ENCODE data around the gene SPATA32.
A peak's percentile ranks its signal among the peaks of the same experiment; 100 is the strongest.

Gene SPATA32

DNA sequence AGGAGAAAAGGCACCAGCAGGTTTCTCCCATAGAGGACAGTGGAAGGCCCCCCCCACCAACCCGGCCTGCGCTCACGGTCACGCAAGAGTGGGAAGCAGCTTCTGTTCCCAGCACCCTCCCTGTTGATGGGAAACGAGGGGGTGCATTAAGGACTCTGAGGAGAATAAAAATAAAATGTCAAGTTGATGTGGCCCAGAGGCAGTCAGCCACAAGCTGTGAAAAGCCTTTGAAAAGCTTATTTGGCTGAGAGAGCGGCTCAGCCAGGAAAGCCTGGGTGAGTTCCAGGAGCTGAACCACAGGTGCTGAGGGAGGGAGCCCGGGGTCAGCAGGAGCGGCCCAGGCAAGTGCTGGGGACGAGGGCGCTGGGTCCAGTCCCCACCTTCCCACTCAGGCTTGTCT lies 26.9 kb upstream of the SPATA32 start:
- H3K36me3 Mint-ChIP-seq, result peaks cover 73 to 78% of the 10 kb centered on the region in 2 donors
- H3K27ac Mint-ChIP-seq, result peak overlapping the region; percentile 84
- ATAC-seq (replicated peaks), result no peak
- H3K4me1 Mint-ChIP-seq, result peaks cover 50 to 81% of the 10 kb centered on the region in 2 donors
- no peaks in the 10 kb centered on the region for H3K9me3 Mint-ChIP-seq
- DNase-seq, result no peak
- peak overlapping the region in 1 of 2 donors; percentile 7 for H3K4me3 Mint-ChIP-seq
- H3K27me3 Mint-ChIP-seq, result no peaks in the 10 kb centered on the region

DNA sequence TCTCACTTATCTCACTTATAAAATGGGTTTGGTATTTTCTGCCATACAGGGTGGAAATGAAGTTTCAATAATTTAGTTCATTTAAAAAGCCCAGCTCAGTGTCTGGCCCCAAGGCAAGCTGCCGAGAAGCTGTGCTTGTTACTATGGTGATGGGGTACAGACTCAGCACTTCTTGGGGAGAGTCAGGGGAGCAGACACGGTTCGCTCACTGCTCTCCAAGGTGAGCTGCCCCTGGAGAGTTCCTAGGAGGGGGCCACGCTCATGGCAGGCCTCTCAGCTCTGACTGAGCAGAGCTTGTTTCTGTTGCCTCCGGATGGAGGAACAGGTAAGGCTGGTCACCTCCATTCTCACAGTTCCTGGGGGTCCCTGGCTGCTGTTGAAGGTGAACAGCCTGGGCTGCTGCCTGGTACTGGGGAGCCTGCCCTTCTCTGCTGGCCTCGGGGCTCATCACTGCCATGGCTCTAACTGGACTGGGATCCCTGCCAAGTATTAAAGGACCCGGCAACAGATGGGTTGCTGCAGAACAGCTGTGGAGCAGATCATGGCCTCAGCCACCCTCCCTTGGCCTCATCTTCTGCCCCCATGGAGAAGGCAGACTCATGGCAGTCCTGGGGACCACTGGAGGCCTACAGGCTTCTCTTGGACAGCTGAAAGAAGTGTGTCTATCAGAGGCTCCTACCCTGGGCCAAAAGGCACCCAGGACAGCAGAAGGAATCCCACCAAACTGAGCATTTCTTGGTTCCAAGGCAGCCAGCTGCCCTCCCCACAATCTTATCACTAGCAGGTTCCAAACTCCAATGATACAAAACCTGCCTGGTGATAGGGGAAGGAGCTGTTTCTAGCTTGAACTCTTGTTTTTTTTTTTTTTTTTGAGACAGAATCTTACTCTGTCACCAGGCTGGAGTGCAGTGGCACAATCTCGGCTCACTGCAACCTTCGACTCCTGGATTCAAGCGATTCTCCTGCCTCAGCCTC lies 25.9 kb upstream of the SPATA32 start:
- no peak for DNase-seq
- Mint-ChIP-seq H3K4me1 (peaks cover 46 to 79% of the 10 kb centered on the region in 2 donors), H3K27me3 (no peaks in the 10 kb centered on the region), H3K9me3 (no peaks in the 10 kb centered on the region), H3K4me3 (no peak overlapping the region), H3K27ac (peak overlapping the region; percentile 47), H3K36me3 (peaks cover 71 to 77% of the 10 kb centered on the region in 2 donors)
- ATAC-seq (replicated peaks), result no peak

GRCh38 chr17:45286286-45286685 lies 24.4 kb upstream of the SPATA32 start:
- Mint-ChIP-seq H3K27ac (peak overlapping the region; percentile 59), H3K4me1 (peaks cover 36 to 70% of the 10 kb centered on the region in 2 donors), H3K4me3 (no peak overlapping the region), H3K27me3 (no peaks in the 10 kb centered on the region), H3K36me3 (peaks cover 64 to 71% of the 10 kb centered on the region in 2 donors), H3K9me3 (no peaks in the 10 kb centered on the region)
- ATAC-seq (replicated peaks) (no peak), DNase-seq (no peak)

- H3K9me3 Mint-ChIP-seq, result no peaks in the 10 kb centered on the region
- no peaks in the 10 kb centered on the region for H3K27me3 Mint-ChIP-seq
- ATAC-seq (replicated peaks) (peak; percentile 49 to 50), DNase-seq (no peak)
- H3K36me3 Mint-ChIP-seq, result peaks cover 59 to 64% of the 10 kb centered on the region in 2 donors
- peaks cover 28 to 64% of the 10 kb centered on the region in 2 donors for H3K4me1 Mint-ChIP-seq
- H3K4me3 Mint-ChIP-seq, result peak overlapping the region; percentile 37 to 41
- peak overlapping the region; percentile 88 for H3K27ac Mint-ChIP-seq
Measured at GRCh38 chr17:45284176-45285140, 22.6 kb upstream of the SPATA32 start.

DNA sequence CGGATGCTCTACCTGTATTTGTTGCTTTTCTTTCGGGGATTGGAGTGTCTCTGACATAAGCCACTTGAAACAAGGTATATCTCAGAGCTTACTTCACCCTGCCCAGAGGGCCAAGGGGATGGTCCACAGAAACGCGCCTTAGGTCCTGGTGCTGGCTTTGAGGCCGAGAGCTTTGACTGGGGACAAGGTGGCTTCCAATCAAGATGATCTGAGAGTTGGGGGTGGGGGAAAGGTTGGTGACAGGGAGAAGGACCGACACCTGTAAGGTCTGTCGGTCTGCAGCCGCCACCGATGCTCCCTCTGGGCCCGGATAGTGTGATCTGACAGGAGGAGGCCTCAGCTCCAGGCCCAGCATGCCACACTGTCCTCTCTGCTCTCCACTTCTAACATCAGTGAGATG lies 21.8 kb upstream of the SPATA32 start:
- Mint-ChIP-seq H3K4me1 (peaks cover 29 to 67% of the 10 kb centered on the region in 2 donors), H3K27ac (peak overlapping the region; percentile 88), H3K4me3 (no peak overlapping the region), H3K9me3 (no peaks in the 10 kb centered on the region), H3K36me3 (peaks cover 58 to 63% of the 10 kb centered on the region in 2 donors), H3K27me3 (no peaks in the 10 kb centered on the region)
- DNase-seq, result no peak
- no peak for ATAC-seq (replicated peaks)

DNA sequence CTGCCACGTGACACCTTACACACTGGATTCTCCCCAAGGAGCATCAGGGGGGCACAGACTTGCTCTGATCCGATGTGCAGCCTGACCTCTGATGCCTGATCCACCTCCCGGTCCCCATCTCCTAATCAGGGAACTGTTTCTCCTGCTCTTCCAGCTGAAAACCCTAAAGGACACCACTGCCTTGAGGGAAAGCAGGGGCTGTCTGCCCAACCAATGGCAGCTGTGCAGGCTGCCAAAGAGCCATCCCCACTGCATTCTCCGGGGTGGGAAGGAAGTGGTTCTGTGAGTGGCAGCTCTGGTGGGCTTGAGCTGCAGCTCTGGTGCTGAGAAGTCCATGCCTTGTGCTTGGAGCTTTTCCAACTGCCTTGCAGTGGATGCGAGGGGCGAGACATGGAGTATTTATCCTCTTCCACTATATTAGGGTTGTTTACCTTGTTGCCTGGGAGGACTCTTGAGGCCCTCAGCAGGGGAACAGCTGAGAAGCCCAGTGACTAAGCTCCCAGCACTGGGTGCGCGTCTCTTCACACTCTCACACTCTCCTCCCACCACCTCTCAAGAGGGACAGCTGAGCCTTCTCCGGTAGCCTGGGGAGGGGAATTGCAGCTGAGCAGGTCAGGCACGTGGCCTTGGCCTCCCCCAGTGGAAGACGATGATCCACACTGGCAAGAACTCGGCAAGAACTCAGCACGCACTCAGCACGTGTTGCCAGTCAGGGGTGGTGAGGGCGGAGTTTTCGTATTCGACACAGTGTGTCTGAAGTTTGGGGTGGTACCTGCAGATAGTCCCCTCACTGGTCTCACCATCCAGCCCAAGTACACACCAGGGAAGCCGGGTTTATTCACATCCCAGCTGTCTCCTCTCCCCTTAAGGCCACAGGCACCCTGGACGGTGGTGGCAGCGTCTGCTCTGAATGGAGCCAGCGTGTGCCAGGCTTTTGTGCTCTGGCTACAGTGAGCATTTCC lies 21.1 kb upstream of the SPATA32 start:
- Mint-ChIP-seq H3K27ac (peak overlapping the region; percentile 89), H3K9me3 (no peaks in the 10 kb centered on the region), H3K4me3 (no peak overlapping the region), H3K4me1 (peaks cover 32 to 72% of the 10 kb centered on the region in 2 donors), H3K27me3 (no peaks in the 10 kb centered on the region), H3K36me3 (peaks cover 56 to 64% of the 10 kb centered on the region in 2 donors)
- no peak for ATAC-seq (replicated peaks)
- DNase-seq, result no peak

DNA sequence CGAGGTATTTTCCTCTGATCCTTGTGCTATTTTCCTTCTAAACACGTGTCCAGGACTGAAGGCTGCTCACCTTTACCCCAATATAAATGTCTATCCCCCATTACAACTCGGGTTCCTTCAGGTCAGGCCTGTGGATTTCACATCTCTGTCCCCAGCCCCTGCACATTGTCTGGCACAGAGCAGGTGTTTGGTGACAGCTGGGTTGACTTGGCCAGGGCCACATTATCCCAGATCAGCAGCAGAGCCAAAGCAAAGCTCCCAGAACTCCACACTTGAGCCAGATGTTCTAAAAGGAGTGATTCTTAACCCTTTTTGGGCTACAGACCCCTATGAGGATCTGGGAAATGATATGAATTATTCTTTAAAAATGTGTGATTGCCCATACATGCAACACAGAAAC lies 18.0 kb upstream of the SPATA32 start:
- H3K4me3 Mint-ChIP-seq, result peak overlapping the region; percentile 25 to 39
- peaks cover 34 to 62% of the 10 kb centered on the region in 2 donors for H3K4me1 Mint-ChIP-seq
- H3K36me3 Mint-ChIP-seq, result peaks cover 49 to 58% of the 10 kb centered on the region in 2 donors
- no peaks in the 10 kb centered on the region for H3K9me3 Mint-ChIP-seq
- H3K27ac Mint-ChIP-seq, result peak overlapping the region; percentile 85
- DNase-seq, result no peak
- no peak for ATAC-seq (replicated peaks)
- H3K27me3 Mint-ChIP-seq, result no peaks in the 10 kb centered on the region

GRCh38 chr17:45277992-45278391 lies 16.1 kb upstream of the SPATA32 start:
- Mint-ChIP-seq H3K27me3 (no peaks in the 10 kb centered on the region), H3K9me3 (no peaks in the 10 kb centered on the region), H3K4me1 (peaks cover 24 to 57% of the 10 kb centered on the region in 2 donors), H3K36me3 (peaks cover 50 to 57% of the 10 kb centered on the region in 2 donors), H3K4me3 (no peak overlapping the region), H3K27ac (peak overlapping the region; percentile 75)
- ATAC-seq (replicated peaks) (no peak), DNase-seq (no peak)

GRCh38 chr17:45277216-45277849 lies 15.4 kb upstream of the SPATA32 start:
- H3K4me1 Mint-ChIP-seq, result peaks cover 20 to 52% of the 10 kb centered on the region in 2 donors
- H3K27me3 Mint-ChIP-seq, result no peaks in the 10 kb centered on the region
- H3K27ac Mint-ChIP-seq, result peak overlapping the region; percentile 75
- H3K9me3 Mint-ChIP-seq, result no peaks in the 10 kb centered on the region
- H3K4me3 Mint-ChIP-seq, result peak overlapping the region in 1 of 2 donors; percentile 46
- DNase-seq (peak; percentile 79), ATAC-seq (replicated peaks) (peak; percentile 87 to 88)
- H3K36me3 Mint-ChIP-seq, result peaks cover 46 to 55% of the 10 kb centered on the region in 2 donors

DNA sequence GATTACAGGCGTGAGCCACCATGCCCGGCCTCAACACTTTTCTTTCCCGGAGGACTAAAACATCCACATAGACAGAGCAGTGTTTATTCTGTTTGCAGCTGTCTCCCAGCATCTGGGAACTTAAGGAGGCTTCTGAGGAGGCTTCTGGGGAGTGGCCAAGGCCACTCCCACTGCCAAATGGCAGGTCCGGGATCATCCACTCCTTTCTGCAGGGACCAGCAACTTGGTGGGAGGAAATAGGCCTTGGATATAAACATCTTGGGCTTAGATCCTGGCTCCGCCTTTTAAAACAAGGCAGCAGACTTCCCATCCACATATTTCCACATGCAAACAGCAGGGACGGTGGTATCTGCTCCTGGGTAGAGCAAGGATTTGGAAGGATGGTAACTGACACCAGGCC lies 14.1 kb upstream of the SPATA32 start:
- ATAC-seq (replicated peaks) (no peak), DNase-seq (no peak)
- Mint-ChIP-seq H3K36me3 (peaks cover 44 to 54% of the 10 kb centered on the region in 2 donors), H3K4me1 (peaks cover 20 to 52% of the 10 kb centered on the region in 2 donors), H3K27me3 (no peaks in the 10 kb centered on the region), H3K27ac (peak overlapping the region; percentile 85), H3K4me3 (no peak overlapping the region), H3K9me3 (no peaks in the 10 kb centered on the region)

- Mint-ChIP-seq H3K27ac (peak overlapping the region; percentile 92), H3K4me1 (peaks cover 30 to 55% of the 10 kb centered on the region in 2 donors), H3K27me3 (no peaks in the 10 kb centered on the region), H3K9me3 (no peaks in the 10 kb centered on the region), H3K4me3 (peak overlapping the region in 1 of 2 donors; percentile 16), H3K36me3 (peaks cover 45 to 61% of the 10 kb centered on the region in 2 donors)
- no peak for ATAC-seq (replicated peaks)
- DNase-seq, result no peak
Measured at GRCh38 chr17:45274033-45274432, 12.1 kb upstream of the SPATA32 start.

GRCh38 chr17:45273551-45273957 lies 11.7 kb upstream of the SPATA32 start:
- H3K4me1 Mint-ChIP-seq, result peaks cover 30 to 55% of the 10 kb centered on the region in 2 donors
- ATAC-seq (replicated peaks) (no peak), DNase-seq (no peak)
- peak overlapping the region; percentile 92 for H3K27ac Mint-ChIP-seq
- no peaks in the 10 kb centered on the region for H3K9me3 Mint-ChIP-seq
- peaks cover 48 to 62% of the 10 kb centered on the region in 2 donors for H3K36me3 Mint-ChIP-seq
- no peaks in the 10 kb centered on the region for H3K27me3 Mint-ChIP-seq
- H3K4me3 Mint-ChIP-seq, result peak overlapping the region in 1 of 2 donors; percentile 16

DNA sequence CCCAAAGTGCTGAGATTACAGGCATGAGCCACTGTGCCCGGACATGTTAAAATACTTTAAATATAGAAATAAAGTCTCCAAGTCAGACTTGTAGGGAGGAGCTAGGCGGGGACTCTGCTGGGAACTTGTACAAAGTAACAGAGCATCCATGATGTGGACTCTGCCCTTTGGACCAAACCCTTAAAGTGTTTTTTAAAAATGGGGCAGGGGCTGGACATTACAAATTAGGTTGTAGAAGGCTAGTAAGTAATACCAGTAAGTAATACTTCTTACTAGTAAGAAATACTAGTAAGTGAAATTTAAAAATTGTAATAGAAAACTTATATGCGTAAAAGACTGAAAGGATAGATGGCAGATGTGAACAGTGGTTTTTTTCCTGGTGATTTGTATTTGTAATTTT lies 9.7 kb upstream of the SPATA32 start:
- DNase-seq (no peak), ATAC-seq (replicated peaks) (no peak)
- peak overlapping the region; percentile 82 for H3K27ac Mint-ChIP-seq
- no peaks in the 10 kb centered on the region for H3K9me3 Mint-ChIP-seq
- H3K4me3 Mint-ChIP-seq, result no peak overlapping the region
- peaks cover 27 to 55% of the 10 kb centered on the region in 2 donors for H3K4me1 Mint-ChIP-seq
- peaks cover 58 to 66% of the 10 kb centered on the region in 2 donors for H3K36me3 Mint-ChIP-seq
- no peaks in the 10 kb centered on the region for H3K27me3 Mint-ChIP-seq

All from stimulated activated naive B cell treated with anti-CD40 and anti-IgM and Interleukin-4, amounts not matched to agents 10 μg/mL and 1 μg/mL and 100 μg/mL, for 72 hours (primary cell).